Keratinocyte (primary cell): ENCODE results near the gene NOS3. TPM values are rescaled to one million over a fixed set of nuclear protein-coding genes. Genes with fewer than 3 reads are reported as not detected.

Experiments used
- DNase-seq: peaks from one replicate; pipeline ENCODE4 v3.0.0-alpha.2; 2011; ENCODE audit warnings: low read depth, missing footprints, low spot score
- FAIRE-seq: peaks from 2 replicates; lab custom pipeline; 2011; peaks lifted over from hg19 to GRCh38; lab: Jason Lieb, UNC
- H2AFZ ChIP-seq: 2 replicates; pipeline ENCODE4 v1.6.0; 2012; ENCODE audit warnings: low read length, control low read depth, inconsistent platforms; ENCODE audit not compliant: control insufficient read depth
- H3K27ac ChIP-seq: 2 replicates; pipeline ENCODE4 v1.5.1; 2011; ENCODE audit warnings: low read length; ENCODE audit not compliant: control insufficient read depth, insufficient read depth
- H3K27me3 ChIP-seq: 3 replicates; pipeline ENCODE4 v1.6.0; 2011; ENCODE audit warnings: low read length; ENCODE audit not compliant: control insufficient read depth, insufficient read depth; ENCODE audit errors: extremely low read depth
- H3K36me3 ChIP-seq, 2 experiments: 2 replicates in 1 of 2; 3 replicates in 1 of 2; pipeline ENCODE4 v1.5.1; 2011; ENCODE audit warnings: low read length in 2 of 2, mild to moderate bottlenecking in 1 of 2; ENCODE audit not compliant: control insufficient read depth in 2 of 2, insufficient read depth in 2 of 2; ENCODE audit errors: extremely low read depth in 1 of 2
- H3K4me1 ChIP-seq: 3 replicates; pipeline ENCODE4 v1.5.1; 2011; ENCODE audit warnings: low read length; ENCODE audit not compliant: control insufficient read depth, insufficient read depth; ENCODE audit errors: extremely low read depth
- H3K4me2 ChIP-seq: 3 replicates; pipeline ENCODE4 v1.6.0; 2011; ENCODE audit warnings: low read depth, low read length; ENCODE audit not compliant: control insufficient read depth, insufficient read depth; ENCODE audit errors: extremely low read depth
- H3K4me3 ChIP-seq, 3 experiments: fragments of 200-600 bp in 1 of 3; sonication (generic) in 1 of 3; 2 replicates in 2 of 3; 3 replicates in 1 of 3; pipeline ENCODE4 v1.5.1; 2011 to 2016; ENCODE audit warnings: low read length in 3 of 3, mild to moderate bottlenecking in 3 of 3, control low read depth in 2 of 3, inconsistent platforms in 1 of 3, low read depth in 1 of 3, mixed read lengths in 1 of 3, mixed run types in 1 of 3, moderate library complexity in 1 of 3; ENCODE audit not compliant: control insufficient read depth in 2 of 3, insufficient read depth in 2 of 3; ENCODE audit errors: extremely low read depth in 1 of 3
- H3K79me2 ChIP-seq: 2 replicates; pipeline ENCODE4 v1.6.0; 2012; ENCODE audit warnings: low read length; ENCODE audit not compliant: control insufficient read depth, insufficient read depth
- H3K9ac ChIP-seq: 3 replicates; pipeline ENCODE4 v1.6.0; 2011; ENCODE audit warnings: low read length; ENCODE audit not compliant: control insufficient read depth, insufficient read depth; ENCODE audit errors: extremely low read depth
- H3K9me1 ChIP-seq: 3 replicates; pipeline ENCODE4 v1.6.0; 2011; ENCODE audit warnings: low read length; ENCODE audit not compliant: control insufficient read depth, insufficient read depth; ENCODE audit errors: extremely low read depth
- H3K9me3 ChIP-seq: 2 replicates; pipeline ENCODE4 v1.5.1; 2012; ENCODE audit warnings: low read depth, low read length; ENCODE audit not compliant: control insufficient read depth
- H4K20me1 ChIP-seq: 3 replicates; pipeline ENCODE4 v1.6.0; 2011; ENCODE audit warnings: low read length; ENCODE audit not compliant: control insufficient read depth, insufficient read depth; ENCODE audit errors: extremely low read depth
- CTCF ChIP-seq, 3 experiments: IDR thresholded peaks in 1 of 3; conservative IDR thresholded peaks in 1 of 3; optimal IDR thresholded peaks in 1 of 3; 2 replicates in 2 of 3; 3 replicates in 1 of 3; pipeline versions ENCODE3 to v1.5.1; 2011; ENCODE audit warnings: low read length in 3 of 3, mild to moderate bottlenecking in 3 of 3, moderate library complexity in 2 of 3, control low read depth in 1 of 3, inconsistent platforms in 1 of 3; ENCODE audit not compliant: insufficient read depth in 2 of 3; ENCODE audit errors: extremely low read depth in 1 of 3
- EZH2 ChIP-seq: IDR thresholded peaks from one replicate; pipeline ENCODE4 v1.6.1; 2012; ENCODE audit warnings: inconsistent platforms, mild to moderate bottlenecking, low read length, moderate library complexity
- dilution Hi-C: fragments of 300-500 bp; cut with MboI; formaldehyde crosslinking; loops from one replicate; pipeline ENCODE4 v1.7.0; 2020; ENCODE audit warnings: low sequenced_read_pairs; ENCODE audit not compliant: extremely low pct_ligation_motif_present
- polyA plus RNA-seq, 5 experiments: library from polyadenylated mRNA; depleted of rRNA in 3 of 5; stranded (reverse) in 3 of 5; stranded (forward) in 1 of 5; unstranded in 1 of 5; fragments of >200 nt; gene quantifications; 1 replicate in 1 of 5; 2 replicates in 3 of 5; 3 replicates in 1 of 5; pipeline versions ENCODE4 v1.2.1 to v1.2.3, GENCODE V29; 2011 to 2012; ENCODE audit warnings: missing spikeins in 2 of 5, low read depth in 1 of 5, low replicate concordance in 1 of 5

Gene NOS3
- polyA plus RNA-seq, 1 donor (not counting 4 experiments of a cell fraction or from before 2014, with no cell fraction given), result 0.77 TPM

GRCh38 chr7:151014950-151015349 is 24.1 kb downstream of the NOS3 start:
- H3K4me3 ChIP-seq, result no peak overlapping the region
- H4K20me1 ChIP-seq, result no peaks in the 10 kb centered on the region
- H3K9ac ChIP-seq, result no peak overlapping the region
- H3K36me3 ChIP-seq, result no peaks in the 10 kb centered on the region
- H3K9me3 ChIP-seq, result no peaks in the 10 kb centered on the region
- H3K9me1 ChIP-seq, result no peaks in the 10 kb centered on the region
- H3K27ac ChIP-seq, result no peak overlapping the region
- dilution Hi-C loops, result no loop called here
- no peaks in the 10 kb centered on the region for H3K79me2 ChIP-seq
- peaks cover 12% of the 10 kb centered on the region for H3K4me1 ChIP-seq
- no peak overlapping the region for H2AFZ ChIP-seq
- TF ChIP-seq CTCF (optimal IDR thresholded peaks at IDR 0.05 in 1 of 3, IDR thresholded peaks at IDR 0.05 in 1 of 3, conservative IDR thresholded peaks at IDR 0.05 in 1 of 3; ENCODE audit: extremely low read depth in 1 of 3, insufficient read depth in 2 of 3, low read length in 3 of 3) (no peak), EZH2 (no peak)
- FAIRE-seq (no peak), DNase-seq (no peak)
- H3K27me3 ChIP-seq, result peaks cover 59% of the 10 kb centered on the region
- H3K4me2 ChIP-seq, result no peak overlapping the region

- TF ChIP-seq CTCF (optimal IDR thresholded peaks at IDR 0.05 in 1 of 3, IDR thresholded peaks at IDR 0.05 in 1 of 3, conservative IDR thresholded peaks at IDR 0.05 in 1 of 3; ENCODE audit: extremely low read depth in 1 of 3, insufficient read depth in 2 of 3, low read length in 3 of 3), result no peak
- TF ChIP-seq EZH2, result no peak
- FAIRE-seq (no peak), DNase-seq (no peak)
- Histone ChIP-seq H3K9me3 (no peaks in the 10 kb centered on the region), H3K9ac (no peak overlapping the region), H3K4me1 (peaks cover 8% of the 10 kb centered on the region), H3K79me2 (no peaks in the 10 kb centered on the region), H3K9me1 (no peaks in the 10 kb centered on the region), H2AFZ (no peak overlapping the region), H3K4me2 (no peak overlapping the region), H4K20me1 (no peaks in the 10 kb centered on the region), H3K27me3 (peaks cover 60% of the 10 kb centered on the region), H3K4me3 (no peak overlapping the region), H3K27ac (no peak overlapping the region), H3K36me3 (no peaks in the 10 kb centered on the region)
- dilution Hi-C loops, result no loop called here
Observed at GRCh38 chr7:151015967-151016366, 25.1 kb downstream of the NOS3 start.
